Measurements from ENCODE around the gene SLC26A4.
A peak's percentile ranks its signal among the peaks of the same experiment; 100 is the strongest.

Gene SLC26A4

DNA sequence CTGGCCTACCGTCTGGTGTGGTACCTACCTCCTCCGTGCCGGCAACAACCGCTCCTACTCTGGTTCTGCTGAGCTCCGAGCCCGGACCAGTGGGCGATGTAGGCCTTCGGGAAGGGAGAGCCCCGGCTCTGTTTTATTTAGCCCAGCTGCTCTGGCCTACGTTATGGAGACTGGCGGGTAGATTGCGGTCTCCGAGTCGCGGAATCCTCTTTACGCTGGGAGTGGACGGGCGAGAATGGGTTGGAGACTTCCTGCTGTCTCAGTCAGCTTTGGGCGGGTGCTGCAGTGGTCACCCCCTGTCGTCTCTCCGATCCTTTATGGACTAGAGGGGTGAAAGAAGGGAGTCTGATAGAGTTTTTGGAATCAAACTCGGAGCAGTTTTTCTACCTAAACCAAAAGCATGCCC lies 83.7 kb downstream of the SLC26A4 start:
- H3K27ac ChIP-seq (ENCODE audit: low read depth, low read length) = peak overlapping the region; percentile 95
- peaks cover 11% of the 10 kb centered on the region for H3F3A ChIP-seq (ENCODE audit: control insufficient read depth, insufficient read depth)
- H3K4me2 ChIP-seq (ENCODE audit: low read length) = peak overlapping the region; percentile 96
- H3K4me3 ChIP-seq (ENCODE audit: low read length) = peak overlapping the region; percentile 88
- peaks cover 50% of the 10 kb centered on the region for H3K36me3 ChIP-seq (ENCODE audit: control insufficient read depth, low read length)
- H3K27me3 ChIP-seq (ENCODE audit: control insufficient read depth, low read length) = no peaks in the 10 kb centered on the region
- no peaks in the 10 kb centered on the region for H3K9me2 ChIP-seq (replicated peaks; ENCODE audit: control insufficient read depth, low read length)
- H4K20me1 ChIP-seq (ENCODE audit: control insufficient read depth, insufficient read depth, low read depth, low read length) = peaks cover 24% of the 10 kb centered on the region
- H3K4me1 ChIP-seq (ENCODE audit: control insufficient read depth, low read length) = peaks cover 44% of the 10 kb centered on the region
- peaks cover 55% of the 10 kb centered on the region for H3K79me2 ChIP-seq (ENCODE audit: control insufficient read depth, low read length)
- TF ChIP-seq CTCF (IDR thresholded peaks at IDR 0.05; ENCODE audit: low read depth, low read length, poor library complexity, severe bottlenecking) (no peak), EZH2phosphoT487 (IDR thresholded peaks at IDR 0.05; ENCODE audit: borderline replicate concordance, low read length) (no peak)
- no peaks in the 10 kb centered on the region for H3K9me3 ChIP-seq (ENCODE audit: control insufficient read depth, insufficient read depth, low read length)

- Histone ChIP-seq H3K79me2 (ENCODE audit: control insufficient read depth, low read length) (peaks cover 69% of the 10 kb centered on the region), H3K36me3 (ENCODE audit: control insufficient read depth, low read length) (peaks cover 65% of the 10 kb centered on the region), H3K27me3 (ENCODE audit: control insufficient read depth, low read length) (no peaks in the 10 kb centered on the region), H3K4me3 (ENCODE audit: low read length) (peak overlapping the region; percentile 88), H4K20me1 (ENCODE audit: control insufficient read depth, insufficient read depth, low read depth, low read length) (peaks cover 25% of the 10 kb centered on the region), H3K4me1 (ENCODE audit: control insufficient read depth, low read length) (peaks cover 44% of the 10 kb centered on the region), H3K27ac (ENCODE audit: low read depth, low read length) (no peak overlapping the region), H3K9me2 (replicated peaks; ENCODE audit: control insufficient read depth, low read length) (no peaks in the 10 kb centered on the region), H3K4me2 (ENCODE audit: low read length) (peak overlapping the region; percentile 96), H3K9me3 (ENCODE audit: control insufficient read depth, insufficient read depth, low read length) (no peaks in the 10 kb centered on the region), H3F3A (ENCODE audit: control insufficient read depth, insufficient read depth) (peaks cover 11% of the 10 kb centered on the region)
- TF ChIP-seq CTCF (IDR thresholded peaks at IDR 0.05; ENCODE audit: low read depth, low read length, poor library complexity, severe bottlenecking) (no peak), EZH2phosphoT487 (IDR thresholded peaks at IDR 0.05; ENCODE audit: borderline replicate concordance, low read length) (no peak)
These were observed 85.4 kb downstream of the SLC26A4 start for GRCh38 chr7:107746006-107746405.

- Histone ChIP-seq H3K27ac (ENCODE audit: low read depth, low read length) (no peak overlapping the region), H3K9me2 (replicated peaks; ENCODE audit: control insufficient read depth, low read length) (no peaks in the 10 kb centered on the region), H3F3A (ENCODE audit: control insufficient read depth, insufficient read depth) (no peaks in the 10 kb centered on the region), H3K4me3 (ENCODE audit: low read length) (no peak overlapping the region), H3K79me2 (ENCODE audit: control insufficient read depth, low read length) (peaks cover 62% of the 10 kb centered on the region), H4K20me1 (ENCODE audit: control insufficient read depth, insufficient read depth, low read depth, low read length) (0 out of 2 replicates have a peak, but pooled peaks cover 17% of the 10 kb centered on the region), H3K9me3 (ENCODE audit: control insufficient read depth, insufficient read depth, low read length) (no peaks in the 10 kb centered on the region), H3K4me1 (ENCODE audit: control insufficient read depth, low read length) (peaks cover 16% of the 10 kb centered on the region), H3K4me2 (ENCODE audit: low read length) (no peak overlapping the region), H3K36me3 (ENCODE audit: control insufficient read depth, low read length) (peaks cover 93% of the 10 kb centered on the region), H3K27me3 (ENCODE audit: control insufficient read depth, low read length) (no peaks in the 10 kb centered on the region)
- TF ChIP-seq CTCF (IDR thresholded peaks at IDR 0.05; ENCODE audit: low read depth, low read length, poor library complexity, severe bottlenecking) (no peak), EZH2phosphoT487 (IDR thresholded peaks at IDR 0.05; ENCODE audit: borderline replicate concordance, low read length) (no peak)
These were observed 90.5 kb downstream of the SLC26A4 start for GRCh38 chr7:107751113-107751512.
